ENCODE results near the gene TINAG.

The TINAG gene

GRCh38 chr6:54288474-54288873 lies 19.8 kb upstream of the TINAG start:
- no peaks in the 10 kb centered on the region for H3K36me3 ChIP-seq (ENCODE audit: control insufficient read depth in 2 of 2, insufficient read depth in 1 of 2, low read length in 2 of 2)
- H3K4me3 ChIP-seq (ENCODE audit: low read depth, low read length), result no peak overlapping the region
- H3K9me3 ChIP-seq (ENCODE audit: control insufficient read depth, insufficient read depth, low read depth, low read length), result no peaks in the 10 kb centered on the region
- no peak overlapping the region for H3K27ac ChIP-seq (ENCODE audit: extremely low read depth, low read depth, low read length)
- H3K4me1 ChIP-seq (ENCODE audit: control insufficient read depth, insufficient read depth, low read length), result no peaks in the 10 kb centered on the region
- CTCF ChIA-PET, result no interaction called here
- POLR2A ChIA-PET, result no interaction called here
- TF ChIP-seq ATF2 (tag by site-specific recombination; IDR thresholded peaks at IDR 0.05; ENCODE audit: low read depth) (no peak), ZNF768 (tag by site-specific recombination; IDR thresholded peaks at IDR 0.05) (no peak), ZBTB49 (tag by site-specific recombination; IDR thresholded peaks at IDR 0.05; ENCODE audit: low read depth) (no peak), FEZF1 (tag by site-specific recombination; IDR thresholded peaks at IDR 0.05) (no peak), ZNF629 (tag by site-specific recombination; IDR thresholded peaks at IDR 0.05) (no peak), ZNF692 (tag by site-specific recombination; IDR thresholded peaks at IDR 0.05) (no peak), ZNF521 (tag by site-specific recombination; IDR thresholded peaks at IDR 0.05) (no peak), ZBTB1 (tag by site-specific recombination; IDR thresholded peaks at IDR 0.05) (no peak), ZNF266 (tag by site-specific recombination; IDR thresholded peaks at IDR 0.05; ENCODE audit: low read depth) (no peak), ZNF449 (tag by site-specific recombination; IDR thresholded peaks at IDR 0.05) (no peak), ZSCAN5A (tag by site-specific recombination; IDR thresholded peaks at IDR 0.05) (no peak), ZNF558 (tag by site-specific recombination; IDR thresholded peaks at IDR 0.05) (no peak), ZNF707 (tag by site-specific recombination; IDR thresholded peaks at IDR 0.05) (no peak), ZNF585B (tag by site-specific recombination; IDR thresholded peaks at IDR 0.05) (no peak), ZNF26 (tag by site-specific recombination; IDR thresholded peaks at IDR 0.05) (no peak), ZNF169 (tag by site-specific recombination; IDR thresholded peaks at IDR 0.05) (no peak), HOXA7 (CRISPR knock-in tag; IDR thresholded peaks at IDR 0.05; ENCODE audit: borderline replicate concordance) (no peak), ZNF37A (tag by site-specific recombination; IDR thresholded peaks at IDR 0.05) (no peak), ZNF350 (tag by site-specific recombination; IDR thresholded peaks at IDR 0.05) (no peak), EGR2 (tag by site-specific recombination; IDR thresholded peaks at IDR 0.05; ENCODE audit: low read depth) (no peak)

All from HEK293 (cell line).